Measurements from ENCODE around the gene RAD23B.
A peak's percentile ranks its signal among the peaks of the same experiment; 100 is the strongest.

Gene RAD23B

DNA sequence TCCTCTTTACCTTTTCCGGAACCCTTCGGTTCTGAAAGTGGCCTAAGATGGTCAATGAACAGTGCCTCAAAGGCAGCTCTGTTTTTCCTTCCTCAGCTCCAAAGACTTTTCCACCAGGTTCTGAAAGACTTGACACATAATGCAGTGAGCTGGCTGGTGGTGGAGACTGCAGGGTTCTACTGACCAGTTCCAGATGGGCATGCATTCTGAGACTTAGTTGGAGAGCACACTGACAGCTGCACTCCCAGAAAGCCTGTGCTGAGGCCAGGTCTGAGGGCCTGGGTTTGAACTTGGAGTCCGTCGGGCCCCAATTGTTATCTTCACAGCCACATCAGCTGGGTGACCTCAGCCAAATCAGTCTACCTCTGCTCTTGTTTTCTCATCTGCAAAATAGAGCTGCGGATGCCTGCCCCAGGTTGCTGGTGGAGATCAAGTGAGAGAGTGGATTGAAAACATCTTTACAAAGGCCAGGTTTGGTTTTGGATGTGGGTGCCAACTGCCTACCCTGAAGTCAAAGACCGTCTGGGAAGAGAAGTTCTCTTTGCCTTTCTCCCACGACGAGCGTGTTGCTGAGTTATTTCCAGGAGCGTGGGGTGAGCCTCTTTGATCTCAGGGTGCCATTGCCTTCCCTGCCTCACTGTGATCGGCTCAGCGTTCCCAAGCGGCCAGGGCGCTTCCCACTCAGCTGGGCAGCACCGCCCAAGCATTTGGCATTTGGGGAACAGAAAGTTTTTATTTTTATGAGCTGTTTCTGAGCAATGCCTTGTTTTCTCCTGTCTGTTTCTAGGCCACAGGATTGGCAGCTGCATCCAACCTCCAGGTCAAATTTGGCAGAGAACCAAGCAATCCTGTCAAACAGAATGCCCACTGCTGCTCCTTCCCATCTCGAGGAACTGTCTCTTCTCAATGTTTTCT is 54.9 kb downstream of the RAD23B start:
- no peak for DNase-seq

DNA sequence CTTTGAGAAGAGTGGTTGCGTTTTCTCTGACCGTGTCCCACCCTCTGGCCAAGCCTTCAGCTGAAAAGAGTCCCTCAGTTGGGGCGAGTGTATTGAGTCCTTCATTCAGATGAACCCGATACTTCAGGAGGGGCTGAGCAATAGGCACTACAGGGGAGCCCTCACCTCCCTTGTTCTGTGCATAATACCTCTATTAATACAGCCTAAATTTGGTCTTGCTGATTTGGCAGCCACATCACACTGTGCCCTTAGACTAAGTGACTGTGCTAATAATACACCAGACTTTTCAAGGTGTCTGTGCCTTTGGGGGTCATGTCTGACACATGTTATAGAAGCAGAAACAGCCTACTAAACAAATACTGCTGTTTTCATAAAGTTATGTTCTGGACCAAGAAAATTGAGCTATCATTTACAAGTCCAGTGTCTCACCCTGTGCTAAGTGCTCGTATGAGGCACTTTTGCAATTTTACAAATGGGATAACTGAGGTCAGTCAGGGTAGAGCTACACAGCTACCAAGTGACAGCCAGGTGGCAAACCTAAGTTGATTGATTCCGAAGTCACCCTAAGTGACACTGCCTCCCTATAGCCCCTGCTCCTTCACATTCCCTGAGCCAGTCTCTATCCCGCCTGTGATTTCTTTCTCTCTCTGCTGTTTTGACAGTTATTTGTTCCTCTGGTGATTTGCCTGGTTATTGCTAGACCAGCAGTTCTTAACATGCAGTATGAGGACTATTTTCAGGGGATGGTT is 56.0 kb downstream of the RAD23B start:
- no peak for DNase-seq

GRCh38 chr9:107340920-107341632 is 58.0 kb downstream of the RAD23B start:
- peak; percentile 90 for DNase-seq

GRCh38 chr9:107342476-107343161 is 59.5 kb downstream of the RAD23B start:
- DNase-seq: no peak

- DNase-seq: no peak
Measured at GRCh38 chr9:107345327-107345726, 62.2 kb downstream of the RAD23B start.

DNA sequence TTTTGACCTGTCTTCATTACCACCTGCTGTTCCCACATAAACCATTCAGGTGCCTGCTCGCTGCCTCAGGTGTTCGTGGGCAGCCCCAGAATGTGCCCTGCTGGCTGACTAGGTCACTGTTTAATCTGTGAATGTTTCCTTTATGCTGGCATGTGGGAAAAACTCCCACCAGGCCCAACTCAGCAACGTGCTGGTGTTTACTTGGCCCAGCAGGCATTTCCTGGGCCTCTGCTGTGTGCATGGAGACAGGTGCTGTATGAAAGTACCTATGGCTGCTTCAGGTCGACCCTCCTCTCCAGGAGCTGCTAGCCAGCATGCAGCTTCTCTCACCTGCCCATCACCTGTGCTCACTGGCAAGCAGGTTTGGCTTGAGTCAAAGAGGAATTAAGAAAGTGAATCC is 65.8 kb downstream of the RAD23B start:
- DNase-seq: no peak

DNA sequence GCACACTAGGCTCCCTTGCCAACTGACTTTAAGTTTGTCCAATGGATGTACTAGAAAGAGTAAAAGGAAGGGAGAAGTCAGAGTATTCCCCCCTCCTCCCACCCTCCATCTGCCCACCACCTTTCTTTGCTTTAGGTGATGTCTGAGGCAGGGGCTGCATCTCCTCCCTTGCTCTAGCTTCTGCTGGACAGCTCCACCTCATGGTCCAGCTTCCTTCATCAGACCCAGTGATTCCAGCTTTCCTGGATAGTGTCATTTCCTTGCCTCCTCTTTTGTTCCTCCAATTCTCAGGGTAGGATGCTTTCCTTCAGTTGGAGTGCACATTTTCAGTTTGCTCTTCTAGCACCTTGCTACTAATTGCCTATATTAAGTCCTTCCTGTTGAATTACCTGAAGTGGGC is 67.4 kb downstream of the RAD23B start:
- no peak for DNase-seq

DNA sequence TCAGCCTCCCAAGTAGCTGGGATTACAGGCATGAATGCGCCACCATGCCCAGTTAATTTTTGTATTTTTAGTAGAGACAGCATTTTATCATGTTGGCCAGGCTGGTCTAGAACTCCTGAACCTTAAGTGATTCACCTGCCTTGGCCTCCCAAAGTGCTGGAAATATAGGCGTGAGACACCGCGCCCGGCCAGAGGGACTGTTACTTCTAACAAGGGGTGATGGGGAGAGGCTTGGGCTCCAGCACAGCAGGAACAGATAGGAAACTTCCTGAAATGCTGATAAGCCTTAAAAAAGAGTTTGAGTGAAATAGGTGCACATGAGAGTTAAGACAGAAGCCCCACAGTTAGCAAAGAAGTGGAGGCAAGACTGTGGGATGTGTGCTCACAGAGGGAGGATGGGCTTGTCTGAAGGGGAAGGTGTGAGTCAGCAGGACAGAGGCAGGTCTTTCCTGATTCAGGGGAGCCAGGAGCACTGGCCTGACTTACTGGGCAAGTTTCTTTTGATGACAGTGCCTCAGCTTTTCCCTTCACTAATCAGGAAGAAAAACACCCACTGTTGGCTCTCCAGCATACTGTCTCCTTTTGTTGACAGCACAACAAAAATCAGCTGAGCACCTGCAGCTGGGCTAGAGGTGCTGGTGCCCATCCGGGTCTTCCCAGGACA is 68.4 kb downstream of the RAD23B start:
- DNase-seq: peak; percentile 86

DNA sequence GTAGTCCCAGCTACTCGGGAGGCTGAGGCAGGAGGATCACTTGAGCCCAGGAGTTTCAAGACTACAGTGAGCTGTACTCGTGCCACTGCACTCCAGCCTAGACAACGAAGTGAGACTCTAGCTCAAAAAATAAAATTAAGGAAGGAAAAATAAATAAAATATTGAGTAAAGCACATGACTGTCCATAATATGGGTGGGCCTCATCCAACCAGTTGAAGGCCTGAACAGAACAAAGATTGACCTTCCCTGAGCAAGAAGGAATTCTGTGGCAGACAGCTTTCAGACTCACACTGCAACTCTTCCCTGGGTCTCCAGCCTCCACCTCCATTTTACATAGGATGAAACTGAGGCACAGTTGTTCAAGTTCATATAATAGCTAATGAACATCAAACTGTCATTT is 72.3 kb downstream of the RAD23B start:
- no peak for DNase-seq

- no peak for DNase-seq
Measured at GRCh38 chr9:107358986-107359385, 75.9 kb downstream of the RAD23B start.

DNA sequence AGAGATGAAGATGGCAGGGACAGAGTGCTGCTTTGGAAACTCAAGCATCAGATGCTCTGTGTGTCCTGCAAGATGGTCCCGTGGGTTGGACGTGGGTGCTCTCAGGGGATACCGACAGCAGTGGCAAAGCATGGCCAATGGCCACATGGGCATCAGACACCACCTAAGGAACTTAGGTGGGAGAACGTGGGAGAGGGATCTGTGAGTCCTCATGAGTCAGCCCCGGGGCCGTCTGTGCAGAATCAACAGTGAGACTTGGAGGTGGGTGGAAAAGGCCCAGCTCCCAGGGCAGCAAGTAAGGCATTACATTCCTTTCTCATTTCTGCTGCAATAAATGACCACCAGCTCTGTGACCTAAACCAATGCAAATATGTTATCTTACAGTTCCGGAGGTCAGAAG is 77.0 kb downstream of the RAD23B start:
- DNase-seq: peak; percentile 68

- peak; percentile 74 for DNase-seq
Measured at GRCh38 chr9:107361816-107362215, 78.7 kb downstream of the RAD23B start.

GRCh38 chr9:107363516-107364152 is 80.6 kb downstream of the RAD23B start:
- DNase-seq: peak; percentile 98

DNA sequence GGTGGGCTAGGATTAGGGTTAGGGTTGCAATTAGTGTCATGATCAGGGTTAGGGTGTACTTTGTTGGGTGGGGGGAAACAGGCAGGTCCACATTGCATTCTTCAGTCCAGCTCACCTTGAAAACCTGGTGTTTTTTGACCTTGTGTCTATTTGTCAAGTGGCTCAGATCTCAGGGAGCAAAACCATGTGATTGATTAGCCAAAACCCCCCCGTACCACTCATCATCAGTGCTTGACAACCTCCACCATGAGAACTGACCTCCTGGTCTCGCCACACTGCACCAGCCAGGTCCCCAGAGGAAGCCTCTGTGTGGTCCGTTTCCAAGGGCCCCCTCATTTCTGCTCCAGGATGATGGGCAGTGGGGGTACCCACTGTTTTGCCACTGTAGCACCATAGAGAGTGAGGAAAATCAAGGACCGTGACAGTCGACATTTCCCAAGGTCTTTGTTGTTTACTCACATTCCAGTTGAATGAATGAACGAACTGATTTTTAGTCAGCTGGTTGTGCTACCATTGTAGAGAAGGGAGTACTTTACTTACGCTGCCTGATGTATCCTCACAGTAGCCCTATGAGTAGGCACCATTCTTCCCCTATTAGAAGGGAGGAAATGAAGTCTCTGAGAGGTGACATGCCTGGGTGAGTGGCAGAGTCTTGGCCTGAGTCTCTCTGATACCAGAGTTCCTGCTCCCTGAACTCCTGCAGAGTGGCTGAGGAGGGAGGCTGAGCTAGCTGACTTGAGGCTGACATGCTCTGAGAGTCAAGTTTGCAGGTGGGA is 84.8 kb downstream of the RAD23B start:
- no peak for DNase-seq

- no peak for DNase-seq
Measured at GRCh38 chr9:107368696-107369095, 85.6 kb downstream of the RAD23B start.

DNA sequence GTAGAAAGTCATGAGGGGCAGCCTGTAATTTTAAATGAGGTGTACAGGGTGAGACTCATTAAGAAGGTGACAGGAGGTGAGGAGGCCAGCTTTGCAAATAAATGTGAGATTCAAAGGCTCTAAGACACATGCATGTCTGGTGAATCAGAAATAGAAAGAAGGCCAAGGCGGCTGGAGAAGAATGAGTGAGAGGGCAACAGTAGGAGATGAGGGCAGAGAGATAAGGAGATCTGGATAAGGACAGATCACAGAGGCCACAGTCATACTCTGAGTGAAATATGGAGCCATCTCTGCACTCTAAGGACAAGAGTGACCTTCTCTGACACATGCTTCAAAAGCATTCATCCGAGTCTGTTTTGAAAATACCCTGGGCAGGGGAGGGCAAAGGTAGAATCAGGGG is 90.7 kb downstream of the RAD23B start:
- DNase-seq: peak; percentile 61

DNA sequence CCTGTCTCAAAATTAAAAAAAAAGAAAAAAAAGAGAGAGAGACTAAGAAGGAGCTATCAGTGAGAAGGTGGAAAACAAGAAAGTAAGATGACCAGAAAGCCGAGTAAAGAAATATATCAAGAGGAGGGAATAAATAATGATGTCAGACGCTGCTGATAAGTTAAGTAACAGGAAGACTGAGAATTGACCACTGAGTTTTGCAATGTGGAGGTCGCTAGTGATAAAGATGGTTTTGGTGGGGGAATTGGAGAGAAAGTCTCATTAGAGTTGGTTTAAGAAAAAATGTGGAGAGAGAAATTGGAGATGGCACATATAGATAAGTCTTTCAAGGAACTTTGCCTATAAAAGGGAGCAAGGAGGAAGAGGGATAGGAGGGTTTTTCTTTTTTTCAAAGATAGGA is 91.9 kb downstream of the RAD23B start:
- no peak for DNase-seq

DNA sequence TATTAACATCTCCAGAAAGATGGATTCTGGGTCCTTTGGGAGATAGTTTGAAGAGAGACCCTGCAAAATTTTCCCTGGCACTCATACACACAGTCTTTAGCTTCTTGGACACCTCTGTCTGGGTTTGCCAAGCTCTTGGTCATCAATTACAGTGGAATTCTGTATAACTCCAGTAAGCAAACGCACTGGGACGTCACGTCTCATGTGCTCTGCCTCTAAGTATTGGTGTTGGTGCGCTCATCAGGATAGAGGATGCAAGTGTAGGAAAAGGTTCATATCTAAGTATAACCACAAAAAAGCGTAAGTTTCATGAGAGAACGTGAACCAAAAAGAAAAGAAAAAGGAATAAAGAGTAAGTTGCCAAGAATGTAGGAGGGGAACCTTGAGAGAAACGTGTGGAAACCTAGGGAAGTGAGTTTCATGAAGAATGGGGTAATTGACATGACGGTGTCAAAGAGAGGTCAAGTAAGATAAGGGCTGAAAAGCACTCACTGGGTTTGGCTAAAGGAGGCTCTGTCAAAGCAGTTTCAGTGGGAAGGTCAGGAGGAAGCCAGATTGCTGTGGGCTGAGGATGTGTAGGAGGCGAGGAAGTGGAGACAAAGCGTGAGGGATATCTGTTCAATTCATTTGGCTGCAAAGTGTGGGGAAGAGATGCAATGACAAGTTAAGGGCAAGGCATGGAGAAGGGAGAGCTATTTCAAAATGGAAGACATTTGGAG is 92.7 kb downstream of the RAD23B start:
- no peak for DNase-seq

DNA sequence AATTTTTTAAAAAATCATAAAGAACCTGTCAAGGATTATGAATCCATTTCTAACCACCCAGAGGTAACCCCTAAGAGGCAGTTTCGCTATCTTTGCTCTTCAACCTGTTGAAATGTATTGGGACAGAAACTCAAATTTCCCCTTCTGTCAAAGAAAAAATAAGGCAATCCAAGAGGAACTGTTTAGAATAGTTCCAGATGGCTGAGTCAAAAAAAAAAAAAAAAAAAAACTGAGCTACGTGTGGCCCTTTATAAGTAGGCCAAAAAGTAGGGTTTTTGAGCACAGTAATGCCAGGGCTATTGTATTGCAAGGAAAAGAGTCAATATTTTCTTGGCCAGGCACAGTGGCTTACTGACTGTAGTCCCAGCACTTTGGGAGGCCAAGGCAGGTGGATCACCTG is 94.9 kb downstream of the RAD23B start:
- no peak for DNase-seq

All from islet precursor cell (in vitro differentiated cells).